AG04450 (cell line): ENCODE data around the gene MYH13. TPM values are rescaled to one million over a fixed set of nuclear protein-coding genes. Genes with fewer than 3 reads are reported as not detected.

Experiments
- CTCF ChIA-PET: fragments of 300-600, 350-600 bp; formaldehyde crosslinking; extraction: SDS; loops from one replicate; lab custom pipeline; 2022; ENCODE audit warnings: antibody characterized with exemption, inconsistent platforms; lab: Charles Lee
- POLR2A ChIA-PET: fragments of 350-600 bp; formaldehyde crosslinking; extraction: SDS; loops from one replicate; lab custom pipeline; 2021; ENCODE audit warnings: antibody characterized with exemption, inconsistent platforms; lab: Yijun Ruan, JAX
- DNase-seq: peaks from one replicate; pipeline ENCODE4 v3.0.0-alpha.2; 2011; ENCODE audit warnings: low read depth, low spot score
- H3K27ac ChIP-seq: one replicate; pipeline ENCODE4 v1.5.1; 2012; ENCODE audit warnings: low read depth, low read length, control low read depth
- H3K27me3 ChIP-seq: one replicate; pipeline ENCODE4 v1.6.0; 2012; ENCODE audit warnings: low read length; ENCODE audit not compliant: control insufficient read depth, insufficient read depth
- H3K4me3 ChIP-seq: 2 replicates; pipeline ENCODE4 v1.5.1; 2011; ENCODE audit warnings: mild to moderate bottlenecking, low read depth, low read length, control low read depth
- H3K9me3 ChIP-seq: 2 replicates; pipeline ENCODE4 v1.5.1; 2012; ENCODE audit warnings: low read length; ENCODE audit not compliant: control insufficient read depth, insufficient read depth
- CTCF ChIP-seq: IDR thresholded peaks from 2 replicates; pipeline ENCODE4 v1.5.1; 2011; ENCODE audit warnings: low read depth, low read length, control low read depth, inconsistent platforms
- polyA plus RNA-seq: library from polyadenylated mRNA; depleted of rRNA; stranded (reverse); fragments of >200 nt; gene quantifications from 2 replicates; pipeline ENCODE4 v1.2.3, GENCODE V29; 2011

MYH13 gene
- polyA plus RNA-seq, 1 experiment = not detected

GRCh38 chr17:10316801-10317542 is 55.8 kb downstream of the MYH13 start:
- H3K4me3 ChIP-seq = no peak overlapping the region
- POLR2A ChIA-PET = no interaction called here
- DNase-seq = no peak
- TF ChIP-seq CTCF = no peak; the same call in 1 of the 2 replicates
- CTCF ChIA-PET = interaction anchor here (0.6 kb wide), 1 partner anchor 299 kb away, joined by 3 read pairs; no protein-coding TSS in a partner anchor
- no peaks in the 10 kb centered on the region for H3K27me3 ChIP-seq
- peaks cover 39% of the 10 kb centered on the region for H3K9me3 ChIP-seq
- H3K27ac ChIP-seq = no peak overlapping the region

GRCh38 chr17:10314329-10314728 is 58.5 kb downstream of the MYH13 start:
- no peak for TF ChIP-seq CTCF
- Histone ChIP-seq H3K27me3 (no peaks in the 10 kb centered on the region), H3K27ac (no peak overlapping the region), H3K4me3 (no peak overlapping the region), H3K9me3 (peaks cover 39% of the 10 kb centered on the region)
- POLR2A ChIA-PET = no interaction called here
- CTCF ChIA-PET = no interaction called here
- no peak for DNase-seq

GRCh38 chr17:10313037-10313672 is 59.7 kb downstream of the MYH13 start:
- CTCF ChIA-PET = no interaction called here
- Histone ChIP-seq H3K27ac (no peak overlapping the region), H3K27me3 (no peaks in the 10 kb centered on the region), H3K9me3 (peaks cover 39% of the 10 kb centered on the region), H3K4me3 (no peak overlapping the region)
- no peak for TF ChIP-seq CTCF
- POLR2A ChIA-PET = interaction anchor here (0.5 kb wide), 1 partner anchor 303 kb away, joined by 4 read pairs; no protein-coding TSS in a partner anchor
- no peak for DNase-seq

- Histone ChIP-seq H3K4me3 (no peak overlapping the region), H3K27me3 (no peaks in the 10 kb centered on the region), H3K27ac (no peak overlapping the region), H3K9me3 (peaks cover 31% of the 10 kb centered on the region)
- TF ChIP-seq CTCF = no peak
- POLR2A ChIA-PET = no interaction called here
- CTCF ChIA-PET = no interaction called here
- no peak for DNase-seq
These were observed 61.7 kb downstream of the MYH13 start for GRCh38 chr17:10311131-10311530.
